ENCODE results near the gene CACNA1D.

Gene CACNA1D

DNA sequence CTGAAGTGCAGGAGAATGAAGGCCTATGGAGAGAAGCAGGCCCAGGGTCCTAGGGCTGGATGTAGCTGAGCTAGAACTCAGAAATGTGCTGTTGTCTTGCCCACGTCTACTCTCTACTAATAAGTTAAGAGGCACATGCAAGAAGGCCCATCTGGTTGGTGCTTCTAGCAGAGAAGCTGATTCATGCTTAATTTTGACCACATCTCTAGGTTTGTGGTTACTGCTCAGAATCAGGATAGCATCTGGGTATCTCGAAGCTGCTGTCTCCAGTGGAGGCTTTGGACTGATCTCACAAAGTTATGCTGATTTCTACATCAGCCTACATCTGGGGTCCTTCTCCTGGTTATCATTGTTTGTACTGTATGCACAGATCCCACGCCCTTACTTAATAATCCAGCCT, 87.3 kb downstream of the CACNA1D start:
- DNase-seq, result no peak

DNA sequence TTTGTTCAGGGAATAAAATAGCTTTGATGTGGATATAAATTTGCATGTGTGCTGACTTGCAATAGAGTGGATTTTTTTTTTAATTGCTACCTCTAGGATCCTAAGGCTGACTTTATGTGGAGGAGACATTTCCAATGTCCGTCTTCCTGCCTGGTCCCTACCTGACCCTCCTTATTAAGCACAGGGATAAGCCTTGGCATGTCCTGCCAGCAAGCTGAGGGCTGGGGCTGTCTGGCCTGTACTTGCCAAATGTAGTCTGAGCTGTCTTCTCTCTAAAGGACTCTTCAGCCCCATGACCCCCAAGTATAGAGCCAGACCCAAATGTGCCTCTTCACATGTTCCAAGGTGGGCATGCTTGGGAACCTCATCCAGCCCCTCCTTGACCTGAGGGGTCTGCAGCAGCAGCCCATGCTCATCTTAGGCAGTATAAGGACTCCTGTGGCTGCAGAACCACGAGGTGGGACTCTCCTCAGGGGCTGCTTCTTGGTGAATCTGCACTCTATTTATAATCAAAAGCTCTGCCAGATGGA, 88.8 kb downstream of the CACNA1D start:
- DNase-seq, result no peak

DNA sequence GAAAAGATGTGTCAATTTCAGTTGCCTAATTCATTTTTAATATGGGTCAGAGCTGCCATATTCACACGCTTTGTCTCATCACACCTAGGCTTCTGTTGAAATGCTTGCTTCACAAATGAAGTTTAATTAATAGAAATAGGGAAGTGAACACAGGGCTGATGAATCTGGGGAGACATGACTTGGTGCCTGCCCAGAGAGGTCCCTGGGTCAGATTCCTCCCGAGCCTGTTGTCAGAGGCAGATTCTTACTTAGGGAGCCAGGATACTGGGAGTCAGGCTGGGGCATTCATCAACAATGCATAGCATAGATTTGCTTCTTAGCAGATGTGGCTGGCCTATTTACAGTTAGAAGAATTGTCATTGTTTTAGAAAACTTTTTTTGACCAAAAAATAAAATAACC, 90.6 kb downstream of the CACNA1D start:
- DNase-seq, result no peak

DNA sequence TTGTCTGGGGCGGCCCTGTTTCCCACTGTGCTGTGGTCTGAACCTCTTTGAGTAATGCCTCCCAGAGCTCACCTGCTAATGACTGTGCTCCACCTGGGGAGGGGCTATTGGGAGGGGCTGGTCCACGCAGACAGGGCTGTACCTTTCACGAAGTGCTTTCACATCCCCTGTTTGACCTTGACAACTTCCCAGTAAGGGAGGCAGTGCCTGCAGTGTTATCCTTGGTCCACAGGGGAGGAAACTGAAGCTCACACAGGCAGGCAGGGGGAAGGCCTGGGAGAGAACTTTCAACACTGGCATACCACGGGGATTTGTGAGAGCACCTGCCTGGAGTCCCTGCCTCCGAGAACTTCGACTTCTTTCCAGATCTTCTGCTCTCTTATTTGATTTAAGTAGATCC, 91.2 kb downstream of the CACNA1D start:
- DNase-seq, result no peak

DNA sequence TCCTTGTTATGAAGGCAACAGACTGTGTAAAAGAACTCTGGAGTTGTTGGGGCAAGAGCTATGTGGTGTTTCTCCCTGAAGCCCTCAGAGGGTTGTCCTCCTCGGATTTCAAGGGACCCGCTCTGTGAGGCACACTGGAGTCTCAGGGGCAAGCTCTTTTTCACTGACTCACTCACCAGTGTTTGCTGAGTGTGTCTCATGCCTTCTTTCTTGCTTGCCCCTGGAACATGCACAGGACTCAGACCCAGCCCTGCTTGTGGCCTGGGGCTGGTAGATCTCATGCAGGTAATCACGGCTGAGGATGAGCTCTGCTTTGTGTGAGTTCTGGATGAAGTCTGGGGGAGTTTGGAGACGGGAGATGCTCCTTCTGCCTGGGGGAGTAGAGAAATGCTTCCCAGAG, 93.7 kb downstream of the CACNA1D start:
- no peak for DNase-seq

DNA sequence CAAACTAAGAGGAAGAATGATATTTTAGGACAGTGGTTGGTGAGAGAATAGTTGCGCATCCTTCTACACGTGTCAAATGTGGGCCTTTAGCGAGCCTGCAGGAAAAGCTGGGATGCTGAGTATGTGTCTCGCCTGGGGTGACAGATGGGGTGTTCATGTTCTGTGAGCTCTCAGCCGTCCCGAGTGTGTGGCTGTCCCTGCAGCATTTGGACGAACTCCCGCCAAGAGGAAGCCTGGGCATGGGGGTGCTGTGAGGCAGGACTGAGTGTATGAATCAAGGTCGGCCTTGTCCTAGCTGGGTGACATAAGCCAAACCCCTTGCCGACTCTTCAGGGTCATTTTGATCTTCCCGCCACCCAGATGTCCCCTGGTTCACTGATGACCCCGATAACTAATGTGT, 94.8 kb downstream of the CACNA1D start:
- no peak for DNase-seq

DNA sequence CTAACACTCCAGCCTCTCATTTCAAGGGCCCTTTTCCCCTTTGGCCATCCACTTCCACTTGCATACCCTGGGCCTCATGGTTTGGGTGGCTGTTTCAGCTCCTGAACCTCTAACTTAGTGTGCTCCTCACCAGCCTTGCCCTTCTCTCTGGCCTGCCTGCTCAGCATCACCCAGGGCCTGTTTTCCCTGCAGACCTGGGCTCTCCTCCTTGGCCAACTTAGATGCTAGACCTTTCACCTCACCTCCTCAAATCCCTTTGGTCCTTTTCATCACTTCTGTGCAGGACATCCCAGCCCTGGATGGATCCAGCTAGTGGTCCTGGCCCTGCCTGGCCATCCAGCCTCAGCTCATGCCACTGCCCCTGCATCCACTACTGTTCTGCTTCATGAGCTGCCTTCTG, 95.4 kb downstream of the CACNA1D start:
- no peak for DNase-seq

DNA sequence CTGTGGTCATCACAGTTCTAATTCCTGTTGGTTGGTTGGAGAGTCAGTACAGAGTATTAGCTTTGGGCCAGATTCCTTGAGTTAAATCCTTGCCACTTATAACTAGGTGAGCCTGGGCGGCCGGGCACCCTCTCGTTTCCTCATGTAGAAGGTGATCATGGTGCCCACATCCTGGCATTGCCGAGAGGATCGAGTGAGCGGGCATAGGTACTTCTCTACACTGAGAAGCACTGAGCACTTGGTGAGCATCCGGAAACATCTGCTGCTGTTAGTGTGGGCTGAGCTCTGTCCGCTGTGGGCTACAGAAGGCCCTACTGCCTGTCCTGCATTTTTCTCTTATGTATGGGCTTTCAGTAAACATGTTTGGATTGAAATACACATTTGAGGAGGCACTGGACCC, 96.2 kb downstream of the CACNA1D start:
- DNase-seq, result no peak

DNA sequence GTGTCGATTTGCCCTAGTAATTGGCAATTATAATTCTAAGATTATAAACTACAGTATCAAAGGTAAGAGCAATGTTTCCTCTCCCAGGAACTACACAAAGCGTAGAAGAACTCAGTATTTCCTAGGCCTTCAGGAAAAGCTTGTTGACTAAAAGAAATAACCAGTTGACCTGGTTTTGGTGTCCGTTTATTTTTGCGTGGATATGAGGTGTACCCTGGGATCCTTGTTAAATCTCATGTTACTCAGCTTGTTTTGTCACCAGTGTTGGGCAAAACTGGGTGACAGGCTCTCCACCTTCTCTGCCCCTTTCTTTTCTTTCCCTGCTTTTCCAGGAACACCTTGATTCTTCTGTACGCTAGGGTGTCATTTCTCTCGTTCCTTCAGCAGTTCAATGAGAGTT, 97.2 kb downstream of the CACNA1D start:
- no peak for DNase-seq

DNA sequence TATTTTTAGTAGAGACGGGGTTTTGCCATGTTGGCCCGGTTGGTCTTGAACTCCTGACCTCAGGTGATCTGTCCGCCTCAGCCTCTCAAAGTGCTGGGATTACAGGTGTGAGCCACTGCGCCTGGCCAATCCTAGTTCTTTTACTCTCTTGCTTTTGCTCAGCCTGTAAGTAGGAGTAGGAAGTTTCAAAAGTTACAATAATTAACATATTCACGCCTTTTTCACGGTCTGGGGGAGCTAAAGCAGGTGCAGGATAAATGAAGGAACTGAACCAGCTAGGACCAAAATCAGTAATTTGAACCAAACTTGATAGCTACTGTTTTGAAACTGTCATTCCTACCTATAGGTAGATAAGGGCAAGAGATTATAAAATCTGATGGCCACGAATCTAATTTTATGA, 98.5 kb downstream of the CACNA1D start:
- DNase-seq, result no peak

DNA sequence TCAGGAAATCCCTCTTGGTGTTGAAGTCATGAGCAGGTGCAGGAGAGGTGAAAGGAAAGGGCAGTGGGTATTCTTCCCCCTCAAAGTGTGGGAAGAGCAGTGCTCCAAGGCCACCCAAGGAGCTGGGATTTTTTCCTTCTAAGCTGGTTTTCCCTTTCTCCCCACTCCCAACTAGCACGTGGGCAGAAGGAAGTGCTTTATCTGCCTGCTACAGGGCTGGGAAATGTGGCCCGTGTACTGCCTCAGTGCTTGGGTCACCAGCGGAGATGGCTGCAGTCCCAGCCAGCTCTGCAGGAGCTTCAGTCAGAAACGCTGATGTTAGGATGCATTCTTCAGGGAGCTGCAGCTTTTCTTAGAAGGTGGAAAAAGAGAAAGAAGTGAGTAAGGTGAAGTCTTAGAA, 99.2 kb downstream of the CACNA1D start:
- DNase-seq, result no peak

DNA sequence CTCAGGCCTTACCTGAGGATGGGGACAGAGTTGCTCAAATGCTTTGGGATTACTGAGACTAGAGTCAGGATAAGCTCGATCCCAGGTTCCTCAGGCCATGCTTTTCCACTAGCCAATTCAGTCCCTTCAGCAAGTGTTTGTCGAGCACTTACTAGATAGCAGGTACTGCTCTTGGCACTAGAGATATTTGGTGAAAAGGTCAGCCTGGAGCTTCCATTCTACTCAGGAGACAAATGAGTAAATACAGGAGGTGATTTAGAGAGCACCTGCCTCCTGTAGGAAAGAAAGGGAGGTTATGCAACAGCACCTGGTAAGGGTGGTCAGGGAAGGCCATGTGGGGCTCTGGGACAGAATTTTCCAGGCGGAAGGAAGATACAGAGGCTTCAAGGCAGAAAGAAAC, 99.9 kb downstream of the CACNA1D start:
- DNase-seq, result no peak

DNA sequence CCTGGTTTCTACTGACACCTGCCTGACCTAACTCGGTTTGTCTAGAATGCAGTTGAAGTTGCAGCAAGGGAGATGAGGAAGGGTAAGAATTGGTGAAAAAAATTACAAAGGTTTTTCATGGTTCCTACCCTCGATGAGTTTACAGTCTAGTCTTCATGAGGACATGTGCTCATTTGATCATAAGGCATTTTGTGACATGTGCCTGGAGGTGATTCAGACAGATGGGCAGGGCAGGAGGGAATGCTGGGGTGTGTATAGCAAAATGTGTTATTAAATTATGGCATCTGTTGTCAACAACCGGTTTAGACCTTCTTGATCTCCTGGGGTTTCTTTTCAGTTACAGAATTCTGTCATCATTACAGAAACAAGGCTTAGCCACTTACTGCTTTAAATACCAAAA, 101.2 kb downstream of the CACNA1D start:
- DNase-seq, result no peak

DNA sequence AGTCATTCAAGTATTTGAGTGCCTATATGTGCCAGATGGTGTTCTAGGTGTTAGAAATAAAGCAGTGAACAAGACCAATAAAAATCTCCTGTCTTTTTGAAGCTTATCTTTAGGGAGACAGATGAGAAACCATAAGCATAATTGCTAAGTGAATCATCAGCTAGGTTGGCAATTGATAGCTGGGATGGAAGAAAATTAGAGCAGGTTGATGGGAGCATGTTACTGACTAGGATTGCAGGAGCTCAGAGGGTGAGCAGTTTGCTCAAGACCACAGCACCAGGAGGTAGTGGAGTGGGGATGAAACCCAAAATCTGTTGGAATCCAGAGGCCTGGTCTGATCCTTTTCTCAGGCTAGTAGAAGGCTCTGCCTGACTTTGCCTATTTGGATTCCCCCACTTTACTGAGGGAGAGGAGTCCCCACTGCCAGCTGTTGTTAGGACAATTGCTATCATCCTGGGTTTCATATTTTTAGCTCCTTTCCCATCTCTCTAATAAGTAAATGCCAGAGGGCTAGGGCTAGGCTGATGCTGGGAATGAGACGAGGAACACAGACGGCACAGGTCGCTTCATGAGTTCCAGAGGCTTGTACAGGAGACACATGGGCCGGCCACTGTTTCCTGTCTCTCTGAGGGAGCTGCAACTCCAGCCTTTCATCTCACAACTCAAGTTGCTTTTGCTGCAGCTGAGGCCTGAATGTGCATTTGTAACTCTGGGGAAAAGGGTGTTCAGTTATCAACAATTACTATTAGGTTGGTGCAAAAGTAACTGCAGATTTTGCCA, 102.9 kb downstream of the CACNA1D start:
- DNase-seq, result no peak

DNA sequence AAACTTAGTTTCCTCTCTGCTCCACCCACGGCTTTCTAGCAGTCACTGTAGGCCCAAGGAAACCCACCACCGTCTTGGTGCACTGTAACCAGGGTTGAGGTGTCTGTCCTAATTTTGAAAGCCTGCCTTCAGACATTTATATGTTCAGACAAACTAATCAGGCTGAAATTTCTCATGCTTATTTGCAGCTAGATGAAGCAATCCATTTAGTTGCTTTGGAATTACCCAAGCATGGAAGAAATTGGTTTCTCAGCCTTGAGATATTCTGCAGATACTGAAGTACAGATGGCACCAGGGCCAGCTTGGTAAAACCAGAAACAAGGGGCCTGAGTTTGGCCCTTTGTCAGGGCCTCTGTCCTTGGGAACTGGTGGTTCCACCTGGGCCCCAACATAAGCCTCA, 105.4 kb downstream of the CACNA1D start:
- no peak for DNase-seq

DNA sequence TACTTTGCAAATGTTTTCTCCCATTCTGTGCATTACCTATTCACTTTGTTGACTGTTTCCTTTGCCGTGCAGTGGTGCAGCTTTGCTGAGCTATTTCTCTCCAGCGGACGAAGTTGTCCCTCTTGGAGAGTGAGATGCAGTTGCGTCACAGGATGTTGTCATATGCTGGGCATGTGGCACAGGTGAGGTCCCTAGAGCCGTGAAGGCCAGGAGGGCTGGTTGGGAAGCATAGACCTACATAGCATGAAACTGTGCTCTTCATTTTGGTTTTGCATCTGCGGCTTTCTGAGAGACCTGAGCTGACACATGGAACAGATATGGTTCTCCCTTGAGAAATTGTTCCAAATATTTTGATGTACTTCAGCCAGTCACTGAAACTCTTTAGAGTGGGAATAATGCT, 108.5 kb downstream of the CACNA1D start:
- no peak for DNase-seq

DNA sequence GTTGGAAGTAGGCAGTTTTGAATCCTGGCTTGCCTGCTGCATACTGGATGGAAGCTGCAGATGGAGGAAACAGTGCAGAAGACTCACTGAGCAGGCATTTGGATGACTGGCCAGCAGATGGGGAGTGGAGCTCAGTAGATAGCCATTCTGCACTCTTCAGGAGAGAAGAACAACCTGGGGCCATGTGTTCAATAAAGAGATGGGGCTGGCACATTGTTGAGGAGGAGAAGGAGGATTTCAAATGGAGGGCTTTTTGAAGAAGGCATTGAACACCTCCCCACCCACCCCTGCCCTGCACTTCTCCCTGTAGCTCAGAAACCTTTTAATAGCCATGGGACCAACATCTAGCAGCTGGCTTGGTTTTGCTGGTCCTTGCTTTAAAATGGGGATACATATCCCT, 109.8 kb downstream of the CACNA1D start:
- no peak for DNase-seq

DNA sequence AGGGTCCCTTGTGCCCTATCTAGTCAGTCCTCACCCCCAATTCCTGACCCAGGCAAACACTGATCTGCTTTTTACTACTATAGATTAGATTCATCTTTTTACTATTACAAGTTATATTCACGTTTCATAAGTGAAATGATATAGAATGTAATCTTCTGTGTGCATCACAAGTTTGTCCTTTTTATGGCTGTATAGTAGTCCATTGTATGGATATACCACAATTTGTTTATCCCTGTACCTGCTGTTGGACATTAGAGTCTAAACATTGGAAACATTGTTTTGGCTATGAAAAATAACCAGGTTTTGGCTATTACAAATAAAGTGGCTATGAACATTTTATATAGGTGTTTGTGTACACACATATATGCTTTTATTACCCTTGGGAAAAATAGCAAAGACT, 112.4 kb downstream of the CACNA1D start:
- no peak for DNase-seq

DNA sequence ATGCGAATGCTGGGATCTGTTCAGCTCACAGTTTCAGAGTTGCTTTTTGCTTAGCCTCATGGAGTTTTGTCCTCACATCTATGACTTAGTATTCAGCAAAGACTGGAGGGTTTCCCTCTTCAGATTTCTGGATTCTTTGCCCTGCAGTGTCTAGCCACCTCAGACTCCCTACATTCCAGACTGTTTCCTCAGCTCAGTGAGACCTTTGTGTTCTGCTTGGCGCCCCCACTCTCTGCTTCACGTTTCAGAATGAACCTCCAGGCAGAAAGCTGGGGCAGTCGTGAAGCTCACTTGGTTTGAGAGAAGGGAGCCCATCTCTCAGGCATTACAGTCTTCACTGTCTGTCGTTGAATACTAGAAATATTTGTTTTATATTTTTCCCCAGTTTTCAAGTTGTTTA, 118.1 kb downstream of the CACNA1D start:
- DNase-seq, result no peak

DNA sequence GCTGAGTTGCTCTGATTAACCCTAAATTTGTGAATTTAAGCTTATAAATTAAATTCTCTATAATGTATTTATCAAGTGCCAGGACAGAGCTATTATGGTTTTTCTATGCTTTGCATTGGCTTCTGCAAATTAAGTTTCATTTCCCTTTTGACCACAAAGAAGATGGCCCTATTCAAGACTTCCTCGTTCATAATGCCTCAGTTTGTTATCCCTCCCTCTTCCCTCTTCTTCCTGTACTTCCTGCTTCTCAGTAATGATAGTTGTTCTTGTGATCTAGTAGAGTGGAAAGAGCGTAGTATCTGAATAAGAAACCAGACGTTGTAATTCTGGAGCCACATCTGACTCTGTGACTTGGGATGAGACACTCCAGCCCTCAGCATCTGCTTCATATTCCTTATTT, 118.7 kb downstream of the CACNA1D start:
- peak; percentile 30 for DNase-seq

DNA sequence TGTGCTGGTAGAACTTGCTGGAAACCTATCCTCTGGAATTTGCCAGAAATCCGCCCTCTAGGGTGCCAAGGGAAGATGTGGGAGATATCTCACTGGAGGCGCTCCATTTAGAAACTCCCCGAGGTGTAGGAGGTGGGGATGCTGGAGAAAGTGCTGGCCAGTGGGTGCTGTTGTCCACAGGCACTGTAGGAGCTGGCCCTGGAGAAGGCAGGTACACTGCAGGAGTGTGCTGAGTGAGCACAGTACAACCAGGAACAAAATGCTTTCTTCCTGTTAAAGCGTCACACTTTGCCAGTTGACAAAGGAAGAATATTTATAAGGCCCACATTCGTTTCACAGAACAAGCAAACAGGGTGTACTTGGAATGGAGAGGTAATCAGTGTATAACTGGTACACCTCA, 119.9 kb downstream of the CACNA1D start:
- no peak for DNase-seq

DNA sequence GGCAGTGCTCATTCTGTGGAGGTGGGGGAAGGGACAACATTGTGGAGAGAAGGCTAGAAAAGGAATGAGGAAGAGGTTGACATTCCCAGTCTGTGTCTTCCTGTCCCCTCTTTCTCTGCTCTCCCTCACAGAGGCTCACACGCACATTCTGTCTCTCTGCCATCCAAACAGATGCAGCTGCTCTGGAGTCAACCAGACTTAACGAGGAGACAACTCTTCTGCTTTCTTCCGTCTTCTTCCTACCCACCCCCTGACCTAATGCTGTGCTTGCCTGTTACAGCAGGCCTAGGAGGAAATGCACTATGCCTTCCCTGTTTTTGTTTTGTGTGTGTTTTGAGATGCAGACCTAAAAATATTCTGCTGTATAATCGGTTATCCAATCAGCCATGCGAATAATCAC, 121.9 kb downstream of the CACNA1D start:
- DNase-seq, result peak; percentile 20

DNA sequence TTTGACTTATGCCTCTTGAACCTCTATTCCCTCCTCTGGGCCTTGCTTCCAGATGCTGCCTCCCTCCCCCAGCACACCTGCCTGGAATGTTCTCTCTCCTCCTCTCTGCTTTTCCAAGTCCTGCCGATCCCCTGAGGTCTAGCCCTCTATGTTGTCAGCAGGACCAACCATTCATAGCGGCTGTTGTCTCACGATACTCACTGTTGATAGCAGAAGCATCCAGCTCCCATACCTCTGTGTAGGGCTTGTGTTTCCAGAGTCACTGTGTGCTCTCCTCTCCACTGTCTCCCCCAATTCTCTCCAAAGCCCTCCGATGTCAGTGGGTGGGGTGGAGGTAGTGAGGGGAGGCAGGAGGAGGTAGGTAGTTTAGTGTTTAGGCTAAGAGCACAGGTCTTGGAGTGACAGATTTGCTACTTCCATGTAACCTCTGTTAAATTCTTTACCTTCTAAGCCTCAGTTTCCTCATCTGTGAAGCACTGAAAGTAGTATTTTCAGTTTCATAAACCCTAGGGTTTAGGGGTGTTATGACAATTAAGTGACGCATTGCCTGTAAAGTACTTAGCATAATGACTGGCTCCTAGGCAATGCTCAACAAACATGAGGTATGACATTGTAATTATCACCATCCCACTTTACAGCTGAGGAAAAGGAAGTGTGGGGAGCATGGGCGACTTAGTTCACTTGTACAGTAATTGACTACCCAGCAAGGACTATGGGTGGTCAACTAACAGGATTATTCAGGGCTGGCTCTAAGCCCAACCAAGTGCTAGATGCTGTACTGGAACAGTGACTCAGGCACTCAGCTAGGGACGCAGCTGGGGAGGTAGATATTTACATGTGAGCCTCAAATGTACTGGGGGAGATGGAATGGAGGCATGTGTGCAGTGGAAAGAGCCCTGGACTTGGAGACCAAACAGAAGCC, 122.8 kb downstream of the CACNA1D start:
- DNase-seq, result no peak

DNA sequence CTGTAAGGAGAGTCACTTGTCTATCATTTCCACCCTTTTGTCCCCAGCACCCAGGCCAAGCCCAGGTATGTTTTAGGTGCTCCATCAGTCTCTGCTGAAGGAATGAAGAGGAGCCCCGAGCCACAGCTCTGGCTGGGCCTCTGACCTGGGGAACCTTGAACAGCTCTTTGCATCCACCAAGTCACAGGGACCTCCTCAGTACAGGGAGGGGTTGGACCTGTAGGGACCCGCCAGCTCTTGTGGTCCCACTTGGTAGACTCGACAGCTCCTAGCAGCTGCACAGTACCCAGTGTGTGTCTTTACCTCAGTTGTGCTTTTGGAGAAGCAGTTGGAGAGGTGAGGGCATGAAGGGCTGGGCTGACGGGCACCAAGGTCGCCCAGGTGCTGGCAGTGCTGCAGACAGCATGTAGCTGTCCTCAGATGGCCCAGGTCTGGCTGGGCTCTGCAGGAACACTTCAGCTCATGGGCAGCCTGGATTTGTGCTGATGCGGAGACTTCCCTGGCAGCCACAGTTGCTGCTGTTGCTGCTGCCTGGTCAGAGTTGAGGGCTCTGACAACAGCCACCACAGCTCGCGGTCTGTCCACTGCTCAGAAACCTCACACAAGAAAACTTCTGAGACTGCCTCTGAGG, 123.6 kb downstream of the CACNA1D start:
- no peak for DNase-seq
